H1 (cell line): ENCODE measurements around the gene LIPT2. TPM values are rescaled to one million over a fixed set of nuclear protein-coding genes. Genes with fewer than 3 reads are reported as not detected.

Experiments
- CTCF ChIA-PET: fragments of 300-600 bp; sonication (Branson Sonifier 250); formaldehyde crosslinking; loops from one replicate; lab custom pipeline; 2021; ENCODE audit not compliant: partially characterized antibody; lab: Charles Lee
- POLR2A ChIA-PET: fragments of 300-600 bp; sonication (Branson Sonifier 250); formaldehyde crosslinking; loops from one replicate; lab custom pipeline; 2021; ENCODE audit warnings: inconsistent platforms; ENCODE audit not compliant: partially characterized antibody; lab: Charles Lee
- DNase-seq, 2 experiments: peaks; one replicate each; pipeline versions ENCODE4 v3.0.0 to v3.0.0-alpha.2; 2010 to 2022; ENCODE audit warnings: low spot score in 2 of 2, low read depth in 1 of 2, mixed read lengths in 1 of 2
- FAIRE-seq: peaks from 2 replicates; lab custom pipeline; 2011; peaks lifted over from hg19 to GRCh38; lab: Jason Lieb, UNC
- H2AFZ ChIP-seq: 2 replicates; pipeline ENCODE4 v1.8.1; 2012; ENCODE audit warnings: low read length, inconsistent platforms
- H2AK5ac ChIP-seq: 2 replicates; pipeline ENCODE4 v1.6.1; 2013; ENCODE audit warnings: low read depth, low read length
- H2BK120ac ChIP-seq: replicated peaks from 2 replicates; pipeline ENCODE3; 2013; ENCODE audit warnings: low read depth, low read length, inconsistent platforms
- H2BK12ac ChIP-seq: 2 replicates; pipeline ENCODE4 v1.6.1; 2013; ENCODE audit warnings: low read depth, low read length
- H2BK15ac ChIP-seq: 2 replicates; pipeline ENCODE4 v1.6.1; 2013; ENCODE audit warnings: low read length
- H2BK20ac ChIP-seq: 2 replicates; pipeline ENCODE4 v1.6.1; 2013; ENCODE audit warnings: low read length
- H2BK5ac ChIP-seq: 2 replicates; pipeline ENCODE4 v1.6.1; 2013; ENCODE audit warnings: low read depth, low read length
- H3K14ac ChIP-seq: 2 replicates; pipeline ENCODE4 v1.6.1; 2013; ENCODE audit warnings: inconsistent platforms; ENCODE audit not compliant: insufficient read length
- H3K18ac ChIP-seq: 2 replicates; pipeline ENCODE4 v1.6.1; 2013; ENCODE audit warnings: low read length; ENCODE audit errors: extremely low read depth
- H3K23ac ChIP-seq: 2 replicates; pipeline ENCODE4 v1.6.1; 2013; ENCODE audit warnings: inconsistent platforms; ENCODE audit not compliant: insufficient read length
- H3K23me2 ChIP-seq: 2 replicates; pipeline ENCODE4 v1.6.1; 2013; ENCODE audit warnings: low read depth, low read length
- H3K27ac ChIP-seq: 2 replicates; pipeline ENCODE4 v1.6.1; 2011; ENCODE audit warnings: low read depth, low read length, inconsistent platforms
- H3K27me3 ChIP-seq, 4 experiments: replicated peaks in 1 of 4; 1 replicate in 1 of 4; 2 replicates in 3 of 4; pipeline versions ENCODE4 v1.6.1 to v1.8.1; 2011 to 2013; ENCODE audit warnings: low read length in 3 of 4, mild to moderate bottlenecking in 3 of 4, inconsistent platforms in 2 of 4, mixed read lengths in 2 of 4, moderate library complexity in 1 of 4; ENCODE audit not compliant: control insufficient read depth in 3 of 4, insufficient read depth in 3 of 4; ENCODE audit errors: extremely low read depth in 1 of 4
- H3K36me3 ChIP-seq, 4 experiments: 2 replicates each; pipeline versions ENCODE4 v1.6.1 to v1.8.1; 2011 to 2013; ENCODE audit warnings: mild to moderate bottlenecking in 4 of 4, low read length in 3 of 4, moderate library complexity in 2 of 4, control low read depth in 1 of 4, inconsistent platforms in 1 of 4; ENCODE audit not compliant: insufficient read depth in 4 of 4, control insufficient read depth in 2 of 4
- H3K4ac ChIP-seq: replicated peaks from 2 replicates; pipeline ENCODE3; 2013; ENCODE audit warnings: low read length, low read depth, mixed read lengths, inconsistent platforms; ENCODE audit not compliant: insufficient read length
- H3K4me1 ChIP-seq, 4 experiments: replicated peaks in 1 of 4; 1 replicate in 1 of 4; 2 replicates in 3 of 4; pipeline versions ENCODE4 v1.6.1 to v1.8.1; 2011 to 2013; ENCODE audit warnings: low read length in 3 of 4, inconsistent platforms in 2 of 4, mixed read lengths in 1 of 4; ENCODE audit not compliant: insufficient read depth in 4 of 4, control insufficient read depth in 3 of 4
- H3K4me2 ChIP-seq, 2 experiments: 2 replicates each; pipeline versions ENCODE4 v1.6.1 to v1.8.1; 2011 to 2013; ENCODE audit warnings: low read depth in 2 of 2, low read length in 2 of 2, control low read depth in 1 of 2, inconsistent platforms in 1 of 2, mild to moderate bottlenecking in 1 of 2; ENCODE audit not compliant: insufficient read depth in 1 of 2
- H3K4me3 ChIP-seq, 4 experiments: fragments of 200-600, 300-600 bp in 1 of 4; sonication (generic), shearing (Covaris generic), sonication (Bioruptor Twin) in 1 of 4; 2 replicates each; pipeline versions ENCODE4 v1.5.1 to v1.8.1; 2011 to 2016; ENCODE audit warnings: low read length in 4 of 4, low read depth in 3 of 4, control low read depth in 2 of 4, inconsistent platforms in 2 of 4, mild to moderate bottlenecking in 2 of 4, mixed read lengths in 1 of 4, moderate library complexity in 1 of 4; ENCODE audit not compliant: insufficient read depth in 2 of 4; ENCODE audit errors: extremely low read depth in 1 of 4
- H3K56ac ChIP-seq: replicated peaks from 2 replicates; pipeline ENCODE3; 2013; ENCODE audit warnings: low read depth, mild to moderate bottlenecking, mixed read lengths, low read length, inconsistent platforms; ENCODE audit not compliant: insufficient read length
- H3K79me1 ChIP-seq: 2 replicates; pipeline ENCODE4 v1.6.1; 2013; ENCODE audit warnings: low read depth, low read length, control low read depth
- H3K79me2 ChIP-seq, 2 experiments: 2 replicates each; pipeline versions ENCODE4 v1.6.1 to v1.8.1; 2012 to 2013; ENCODE audit warnings: low read length in 2 of 2, mild to moderate bottlenecking in 2 of 2, inconsistent platforms in 1 of 2; ENCODE audit not compliant: insufficient read depth in 2 of 2, control insufficient read depth in 1 of 2
- H3K9ac ChIP-seq, 4 experiments: replicated peaks in 1 of 4; 1 replicate in 1 of 4; 2 replicates in 3 of 4; pipeline versions ENCODE4 v1.6.1 to v1.8.1; 2011 to 2013; ENCODE audit warnings: low read depth in 3 of 4, low read length in 3 of 4, control low read depth in 2 of 4, mild to moderate bottlenecking in 2 of 4, moderate library complexity in 2 of 4, inconsistent platforms in 1 of 4; ENCODE audit errors: extremely low read depth in 1 of 4
- H3K9me3 ChIP-seq, 2 experiments: 2 replicates each; pipeline versions ENCODE4 v1.6.1 to v1.8.1; 2012 to 2013; ENCODE audit warnings: mild to moderate bottlenecking in 2 of 2, moderate library complexity in 2 of 2, control low read depth in 1 of 2, inconsistent platforms in 1 of 2, low read depth in 1 of 2, low read length in 1 of 2, mixed read lengths in 1 of 2; ENCODE audit not compliant: insufficient read depth in 2 of 2
- H4K20me1 ChIP-seq, 2 experiments: replicated peaks in 1 of 2; 2 replicates each; pipeline versions ENCODE3 to v1.8.1; 2011 to 2013; ENCODE audit warnings: inconsistent platforms in 2 of 2, low read length in 2 of 2, mild to moderate bottlenecking in 1 of 2; ENCODE audit not compliant: insufficient read depth in 2 of 2, control insufficient read depth in 1 of 2
- H4K5ac ChIP-seq: 2 replicates; pipeline ENCODE4 v1.6.1; 2013; ENCODE audit warnings: low read length, low read depth, mixed read lengths, inconsistent platforms; ENCODE audit not compliant: insufficient read length
- H4K8ac ChIP-seq: 2 replicates; pipeline ENCODE4 v1.8.0; 2013; ENCODE audit warnings: mild to moderate bottlenecking, moderate library complexity, low read length, inconsistent platforms; ENCODE audit not compliant: insufficient read depth; ENCODE audit errors: extremely low read depth
- H4K91ac ChIP-seq: replicated peaks from 2 replicates; pipeline ENCODE3; 2013; ENCODE audit warnings: low read length, mixed read lengths, inconsistent platforms; ENCODE audit not compliant: insufficient read length
- CBX5 ChIP-seq: fragments of 300-800, 300-1000 bp; sonication (generic); IDR thresholded peaks from 2 replicates; pipeline ENCODE4 v1.7.1; 2016; ENCODE audit warnings: antibody characterized with exemption, low read length, low read depth
- GABPA ChIP-seq: IDR thresholded peaks from 2 replicates; pipeline ENCODE4 v1.6.1; 2011; ENCODE audit warnings: mild to moderate bottlenecking, low read length, moderate library complexity, borderline replicate concordance; ENCODE audit not compliant: insufficient read depth
- GTF2F1 ChIP-seq: IDR thresholded peaks from 2 replicates; pipeline ENCODE4 v1.6.1; 2012; ENCODE audit warnings: low read depth, low read length, improper control_type of control experiment, borderline replicate concordance
- JUN ChIP-seq: IDR thresholded peaks from 2 replicates; pipeline ENCODE4 v1.6.1; 2011; ENCODE audit warnings: low read depth, mild to moderate bottlenecking, improper control_type of control experiment, low read length
- JUND ChIP-seq: IDR thresholded peaks from 2 replicates; pipeline ENCODE4 v1.6.1; 2011; ENCODE audit warnings: mild to moderate bottlenecking, improper control_type of control experiment, low read length
- KDM5A ChIP-seq: fragments of 200-600 bp; IDR thresholded peaks from 2 replicates; pipeline ENCODE4 v1.7.1; 2012; ENCODE audit warnings: mild to moderate bottlenecking, low read length, inconsistent platforms, mixed read lengths
- NRF1 ChIP-seq: IDR thresholded peaks from 2 replicates; pipeline ENCODE4 v1.6.1; 2011; ENCODE audit warnings: mild to moderate bottlenecking, low read depth, low read length, improper control_type of control experiment
- RAD21 ChIP-seq, 2 experiments: IDR thresholded peaks in 1 of 2; conservative IDR thresholded peaks in 1 of 2; 2 replicates each; pipeline ENCODE4 v1.6.1; 2011; ENCODE audit warnings: low read depth in 2 of 2, low read length in 2 of 2, improper control_type of control experiment in 1 of 2, inconsistent platforms in 1 of 2, mild to moderate bottlenecking in 1 of 2, moderate library complexity in 1 of 2
- RFX5 ChIP-seq: IDR thresholded peaks from 2 replicates; pipeline ENCODE4 v1.6.1; 2011; ENCODE audit warnings: low read depth, low read length, improper control_type of control experiment, borderline replicate concordance
- RNF2 ChIP-seq: fragments of 200-900, 300-1000 bp; sonication (generic); IDR thresholded peaks from 2 replicates; pipeline ENCODE4 v1.7.1; 2016; ENCODE audit warnings: borderline replicate concordance, low read depth, mild to moderate bottlenecking, antibody characterized with exemption, low read length; ENCODE audit not compliant: poor library complexity, severe bottlenecking; ENCODE audit errors: missing control alignments
- RXRA ChIP-seq: IDR thresholded peaks from 2 replicates; pipeline ENCODE4 v1.6.1; 2011; ENCODE audit warnings: low read depth, mild to moderate bottlenecking, low read length, moderate library complexity; ENCODE audit not compliant: insufficient read depth
- SP2 ChIP-seq: IDR thresholded peaks from 2 replicates; pipeline ENCODE4 v1.6.1; 2012; ENCODE audit warnings: mild to moderate bottlenecking, low read length, inconsistent platforms
- ZNF274 ChIP-seq: IDR thresholded peaks from 2 replicates; pipeline ENCODE4 v1.7.0; 2012; ENCODE audit warnings: low read length, borderline replicate concordance; ENCODE audit errors: extremely low read depth
- WGBS, 2 experiments: shearing (Covaris generic) in 1 of 2; methylation state at CpG; one replicate each; pipeline versions ENCODE4 v1.1.6 to v1.1.7; 2013 to 2015; ENCODE audit warnings: low lambda C conversion rate in 2 of 2, mixed read lengths in 2 of 2, inconsistent platforms in 1 of 2, low coverage in 1 of 2, missing lambda C conversion rate in 1 of 2; ENCODE audit not compliant: insufficient replicate concordance in 2 of 2, insufficient coverage in 1 of 2, insufficient read length in 1 of 2; ENCODE audit errors: extremely low coverage in 1 of 2, missing lambda C conversion rate in 1 of 2; 5-methylcytosine and 5-hydroxymethylcytosine counted together
- polyA plus RNA-seq, 7 experiments: library from polyadenylated mRNA; depleted of rRNA in 3 of 7; stranded (reverse) in 5 of 7; unstranded in 2 of 7; fragments of >200 nt in 5 of 7; fragments of 200-250 nt in 2 of 7; gene quantifications; 1 replicate in 5 of 7; 2 replicates in 1 of 7; 4 replicates in 1 of 7; pipeline versions ENCODE4 v1.2.1 to v1.2.3, GENCODE V29; 2011 to 2013; ENCODE audit warnings: missing spikeins in 2 of 7, mixed read lengths in 2 of 7
- total RNA-seq: library from RNA; stranded (reverse); fragmentation: NEBNext Ultra II Directional; extraction: Animal tissue kit (Norgen Biotek cat#: 25700); gene quantifications from 2 replicates; pipeline ENCODE4 v1.2.1, GENCODE V29; 2021
- TF ChIP-seq, protein P1 (sequence below): IDR thresholded peaks from 2 replicates; pipeline ENCODE4 v1.6.1; 2012; ENCODE audit warnings: inconsistent platforms

The LIPT2 gene
- total and polyA plus RNA-seq, 2 of the 8 experiments (the other 6 are each of a cell fraction or from before 2014, with no cell fraction given): 6.4 to 16.7 TPM

- Histone ChIP-seq H4K5ac (no peak overlapping the region), H3K4me1 (peaks cover 2 to 7% (median 4%) of the 10 kb centered on the region in 4 experiments; a peak in 5 of 7 replicates), H3K23me2 (no peaks in the 10 kb centered on the region), H3K56ac (no peak overlapping the region), H3K18ac (no peak overlapping the region), H4K20me1 (no peaks in the 10 kb centered on the region), H2AFZ (no peak overlapping the region), H2BK15ac (no peak overlapping the region), H3K79me1 (no peaks in the 10 kb centered on the region), H3K27me3 (no peaks in the 10 kb centered on the region), H2BK20ac (no peak overlapping the region), H2BK5ac (no peak overlapping the region), H4K91ac (no peak overlapping the region), H3K14ac (no peak overlapping the region), H3K4me3 (no peak overlapping the region), H3K79me2 (no peaks in the 10 kb centered on the region), H2AK5ac (no peak overlapping the region), H2BK12ac (no peak overlapping the region), H4K8ac (no peak overlapping the region), H2BK120ac (no peak overlapping the region), H3K4ac (no peak overlapping the region), H3K4me2 (no peak overlapping the region), H3K23ac (no peak overlapping the region), H3K27ac (no peak overlapping the region), H3K9ac (no peak overlapping the region), H3K9me3 (no peaks in the 10 kb centered on the region), H3K36me3 (no peaks in the 10 kb centered on the region)
- FAIRE-seq (no peak), DNase-seq (no peak)
- 86% methylated on average over 1 of the region's 1 CpG; no CpG with 5 or more reads in 1 of the 2 experiments for WGBS, 2 experiments
- ChIA-PET POLR2A (no interaction called here), CTCF (interaction anchor here (0.6 to 7.2 kb wide), 9 partner anchors 10 to 191 kb away, joined by 3 to 63 read pairs (median 5); no protein-coding TSS in a partner anchor)
- TF ChIP-seq SP2: no peak
- TF ChIP-seq KDM5A: no peak
- TF ChIP-seq RXRA: no peak
- no peak for TF ChIP-seq CBX5
- TF ChIP-seq RNF2: no peak
- no peak for TF ChIP-seq RAD21 (IDR thresholded peaks at IDR 0.05 in 1 of 2, conservative IDR thresholded peaks at IDR 0.05 in 1 of 2; ENCODE audit: low read depth in 2 of 2, low read length in 2 of 2)
- TF ChIP-seq JUN: no peak
- no peak for TF ChIP-seq GABPA
- no peak for TF ChIP-seq ZNF274
- TF ChIP-seq, protein P1, sequence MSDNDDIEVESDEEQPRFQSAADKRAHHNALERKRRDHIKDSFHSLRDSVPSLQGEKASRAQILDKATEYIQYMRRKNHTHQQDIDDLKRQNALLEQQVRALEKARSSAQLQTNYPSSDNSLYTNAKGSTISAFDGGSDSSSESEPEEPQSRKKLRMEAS: no peak
- TF ChIP-seq GTF2F1: no peak
- TF ChIP-seq RFX5: no peak
- TF ChIP-seq NRF1: no peak
- no peak for TF ChIP-seq JUND
These were observed 47.0 kb downstream of the LIPT2 start for GRCh38 chr11:74446532-74446938.
